Fibroblast of lung (primary cell): Measurements from ENCODE around the gene PPP1R16B. TPM values are rescaled to one million over a fixed set of nuclear protein-coding genes. Genes with fewer than 3 reads are reported as not detected.
A peak's percentile ranks its signal among the peaks of the same experiment; 100 is the strongest.

Experiments
- DNase-seq, 2 donors: peaks; one replicate each; pipeline versions ENCODE4 v3.0.0 to v3.0.0-alpha.2; 2010; ENCODE audit warnings: low read depth in 2 of 2
- H2AFZ ChIP-seq: 2 replicates; pipeline ENCODE4 v1.5.1; 2012; ENCODE audit warnings: low read length, control low read depth, inconsistent platforms
- H3K27ac ChIP-seq: 2 replicates; pipeline ENCODE4 v1.5.1; 2011; ENCODE audit warnings: low read length, control low read depth; ENCODE audit not compliant: insufficient read depth
- H3K27me3 ChIP-seq: 2 replicates; pipeline ENCODE4 v1.5.1; 2011; ENCODE audit warnings: mild to moderate bottlenecking, low read length; ENCODE audit not compliant: control insufficient read depth, insufficient read depth
- H3K36me3 ChIP-seq: 2 replicates; pipeline ENCODE4 v1.5.1; 2011; ENCODE audit warnings: low read length; ENCODE audit not compliant: control insufficient read depth, insufficient read depth
- H3K4me1 ChIP-seq: 2 replicates; pipeline ENCODE4 v1.5.1; 2011; ENCODE audit warnings: low read length; ENCODE audit not compliant: control insufficient read depth, insufficient read depth; ENCODE audit errors: extremely low read depth
- H3K4me2 ChIP-seq: 2 replicates; pipeline ENCODE4 v1.5.1; 2011; ENCODE audit warnings: low read length, control low read depth; ENCODE audit not compliant: insufficient read depth; ENCODE audit errors: extremely low read depth
- H3K4me3 ChIP-seq, 4 experiments: fragments of 200-600 bp in 1 of 4; sonication (generic) in 1 of 4; replicated peaks in 1 of 4; 2 replicates each; pipeline ENCODE4 v1.5.1; 2011 to 2016; ENCODE audit warnings: low read length in 4 of 4, low read depth in 3 of 4, mild to moderate bottlenecking in 3 of 4, control low read depth in 2 of 4, inconsistent platforms in 1 of 4, mixed read lengths in 1 of 4; ENCODE audit not compliant: insufficient read depth in 1 of 4; ENCODE audit errors: control extremely low read depth in 1 of 4
- H3K79me2 ChIP-seq: 2 replicates; pipeline ENCODE4 v1.5.1; 2012; ENCODE audit warnings: mild to moderate bottlenecking, low read length, inconsistent platforms; ENCODE audit not compliant: control insufficient read depth, insufficient read depth
- H3K9ac ChIP-seq: 2 replicates; pipeline ENCODE4 v1.5.1; 2011; ENCODE audit warnings: mild to moderate bottlenecking, low read length, control low read depth; ENCODE audit not compliant: insufficient read depth
- H3K9me3 ChIP-seq: 2 replicates; pipeline ENCODE4 v1.5.1; 2012; ENCODE audit warnings: low read depth, low read length; ENCODE audit not compliant: control insufficient read depth, insufficient read depth
- H4K20me1 ChIP-seq: 2 replicates; pipeline ENCODE4 v1.5.1; 2011; ENCODE audit warnings: low read length; ENCODE audit not compliant: control insufficient read depth, insufficient read depth; ENCODE audit errors: extremely low read depth
- EZH2 ChIP-seq: IDR thresholded peaks from 2 replicates; pipeline ENCODE4 v1.5.1; 2012; ENCODE audit warnings: low read length, control low read depth, mild to moderate bottlenecking; ENCODE audit errors: missing control alignments
- polyA plus RNA-seq, 2 donors: library from polyadenylated mRNA; depleted of rRNA in 1 of 2; stranded (reverse) in 1 of 2; unstranded in 1 of 2; fragments of >200 nt; gene quantifications; 2 replicates each; pipeline ENCODE4 v1.2.1, GENCODE V29; 2011 to 2012; ENCODE audit warnings: missing spikeins in 1 of 2
- total RNA-seq: library from RNA; depleted of rRNA; stranded (reverse); fragments of >200 nt; gene quantifications from 2 replicates; pipeline ENCODE4 v1.2.1, GENCODE V29; 2014
- TF ChIP-seq, protein P1 (sequence below), 2 donors: IDR thresholded peaks in 1 of 2; conservative IDR thresholded peaks in 1 of 2; 1 replicate in 1 of 2; 2 replicates in 1 of 2; pipeline ENCODE4 v1.5.1; 2011 to 2012; ENCODE audit warnings: low read length in 2 of 2, control low read depth in 1 of 2, inconsistent platforms in 1 of 2, low read depth in 1 of 2, mild to moderate bottlenecking in 1 of 2

PPP1R16B gene
- total and polyA plus RNA-seq, 2 donors (not counting 1 experiment from before 2014, with no cell fraction given), result under 0.01 TPM; not detected in 1

DNA sequence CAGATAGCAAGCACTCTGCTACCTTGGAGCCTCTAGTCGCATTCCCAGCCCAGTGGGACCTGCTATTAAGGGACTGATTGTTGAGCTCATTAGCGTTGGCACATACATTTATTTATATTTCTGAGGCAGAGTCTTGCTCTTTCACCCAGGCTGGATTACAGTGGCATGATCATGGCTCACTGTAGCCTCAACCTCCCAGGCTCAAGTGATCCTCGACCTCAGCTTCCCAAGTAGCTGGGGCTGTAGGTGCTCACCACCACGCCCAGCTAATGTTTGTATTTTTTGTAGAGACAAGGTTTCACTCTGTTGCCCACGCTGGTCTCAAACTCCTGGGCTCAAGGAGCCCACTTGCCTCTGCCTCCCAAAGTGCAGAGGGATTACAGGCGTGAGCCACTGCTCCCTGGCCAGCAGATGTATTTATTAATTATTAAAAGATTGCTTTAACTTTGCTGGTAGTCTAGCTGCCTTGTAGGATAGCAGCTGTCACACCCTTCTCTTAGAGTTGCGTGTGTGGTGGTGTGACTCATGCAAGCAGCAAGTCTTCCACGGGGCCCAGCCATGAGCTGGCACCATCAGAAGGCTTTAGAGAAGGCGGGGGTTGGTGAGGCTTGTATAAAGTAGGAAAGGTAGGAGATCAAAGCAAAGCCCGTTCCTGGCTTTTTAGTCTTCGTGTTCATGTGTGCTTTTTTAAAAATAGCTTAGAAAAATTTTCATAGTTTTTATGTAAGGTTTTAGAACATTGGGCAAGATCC, 40.8 kb upstream of the PPP1R16B start:
- Histone ChIP-seq H3K79me2 (no peaks in the 10 kb centered on the region), H3K4me3 (no peak overlapping the region), H3K27ac (no peak overlapping the region), H3K9me3 (no peaks in the 10 kb centered on the region), H3K27me3 (no peaks in the 10 kb centered on the region), H3K4me2 (peak overlapping the region; percentile 20), H3K9ac (no peak overlapping the region), H4K20me1 (no peaks in the 10 kb centered on the region), H3K36me3 (peaks cover 4% of the 10 kb centered on the region), H3K4me1 (no peaks in the 10 kb centered on the region), H2AFZ (no peak overlapping the region)
- peak; percentile 87 to 89 for DNase-seq
- TF ChIP-seq, protein P1, sequence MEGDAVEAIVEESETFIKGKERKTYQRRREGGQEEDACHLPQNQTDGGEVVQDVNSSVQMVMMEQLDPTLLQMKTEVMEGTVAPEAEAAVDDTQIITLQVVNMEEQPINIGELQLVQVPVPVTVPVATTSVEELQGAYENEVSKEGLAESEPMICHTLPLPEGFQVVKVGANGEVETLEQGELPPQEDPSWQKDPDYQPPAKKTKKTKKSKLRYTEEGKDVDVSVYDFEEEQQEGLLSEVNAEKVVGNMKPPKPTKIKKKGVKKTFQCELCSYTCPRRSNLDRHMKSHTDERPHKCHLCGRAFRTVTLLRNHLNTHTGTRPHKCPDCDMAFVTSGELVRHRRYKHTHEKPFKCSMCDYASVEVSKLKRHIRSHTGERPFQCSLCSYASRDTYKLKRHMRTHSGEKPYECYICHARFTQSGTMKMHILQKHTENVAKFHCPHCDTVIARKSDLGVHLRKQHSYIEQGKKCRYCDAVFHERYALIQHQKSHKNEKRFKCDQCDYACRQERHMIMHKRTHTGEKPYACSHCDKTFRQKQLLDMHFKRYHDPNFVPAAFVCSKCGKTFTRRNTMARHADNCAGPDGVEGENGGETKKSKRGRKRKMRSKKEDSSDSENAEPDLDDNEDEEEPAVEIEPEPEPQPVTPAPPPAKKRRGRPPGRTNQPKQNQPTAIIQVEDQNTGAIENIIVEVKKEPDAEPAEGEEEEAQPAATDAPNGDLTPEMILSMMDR (conservative IDR thresholded peaks at IDR 0.05 in 1 of 2, IDR thresholded peaks at IDR 0.05 in 1 of 2; ENCODE audit: low read depth in 1 of 2, low read length in 2 of 2), result no peak
- TF ChIP-seq EZH2, result no peak

DNA sequence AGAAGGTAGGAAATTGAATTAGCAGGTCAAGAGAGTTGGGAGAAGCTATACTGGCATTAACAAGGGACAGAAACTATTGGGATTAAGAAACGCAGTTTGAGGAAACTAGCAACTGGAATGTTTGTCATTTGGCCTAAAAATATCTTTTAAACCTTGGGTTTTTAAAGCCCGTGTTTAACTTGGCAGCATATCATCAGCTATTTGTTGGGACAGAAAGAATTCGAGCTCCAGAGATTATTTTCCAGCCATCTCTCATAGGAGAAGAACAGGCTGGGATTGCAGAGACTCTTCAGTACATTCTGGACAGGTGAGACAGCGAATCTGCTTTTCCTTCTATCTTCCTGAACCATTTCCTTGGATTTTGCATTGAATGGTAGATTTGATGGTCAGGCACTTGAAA, 39.4 kb upstream of the PPP1R16B start:
- no peak overlapping the region for H3K9ac ChIP-seq
- H3K4me1 ChIP-seq, result no peaks in the 10 kb centered on the region
- no peak overlapping the region for H3K4me3 ChIP-seq
- H3K27me3 ChIP-seq, result no peaks in the 10 kb centered on the region
- no peaks in the 10 kb centered on the region for H3K79me2 ChIP-seq
- no peak overlapping the region for H3K4me2 ChIP-seq
- peak in 1 of 2 donors; percentile 28 for DNase-seq
- H3K36me3 ChIP-seq, result peaks cover 4% of the 10 kb centered on the region
- no peak overlapping the region for H3K27ac ChIP-seq
- H2AFZ ChIP-seq, result no peak overlapping the region
- no peaks in the 10 kb centered on the region for H4K20me1 ChIP-seq
- no peaks in the 10 kb centered on the region for H3K9me3 ChIP-seq
- TF ChIP-seq, protein P1 (conservative IDR thresholded peaks at IDR 0.05 in 1 of 2, IDR thresholded peaks at IDR 0.05 in 1 of 2; ENCODE audit: low read depth in 1 of 2, low read length in 2 of 2), result no peak
- no peak for TF ChIP-seq EZH2

DNA sequence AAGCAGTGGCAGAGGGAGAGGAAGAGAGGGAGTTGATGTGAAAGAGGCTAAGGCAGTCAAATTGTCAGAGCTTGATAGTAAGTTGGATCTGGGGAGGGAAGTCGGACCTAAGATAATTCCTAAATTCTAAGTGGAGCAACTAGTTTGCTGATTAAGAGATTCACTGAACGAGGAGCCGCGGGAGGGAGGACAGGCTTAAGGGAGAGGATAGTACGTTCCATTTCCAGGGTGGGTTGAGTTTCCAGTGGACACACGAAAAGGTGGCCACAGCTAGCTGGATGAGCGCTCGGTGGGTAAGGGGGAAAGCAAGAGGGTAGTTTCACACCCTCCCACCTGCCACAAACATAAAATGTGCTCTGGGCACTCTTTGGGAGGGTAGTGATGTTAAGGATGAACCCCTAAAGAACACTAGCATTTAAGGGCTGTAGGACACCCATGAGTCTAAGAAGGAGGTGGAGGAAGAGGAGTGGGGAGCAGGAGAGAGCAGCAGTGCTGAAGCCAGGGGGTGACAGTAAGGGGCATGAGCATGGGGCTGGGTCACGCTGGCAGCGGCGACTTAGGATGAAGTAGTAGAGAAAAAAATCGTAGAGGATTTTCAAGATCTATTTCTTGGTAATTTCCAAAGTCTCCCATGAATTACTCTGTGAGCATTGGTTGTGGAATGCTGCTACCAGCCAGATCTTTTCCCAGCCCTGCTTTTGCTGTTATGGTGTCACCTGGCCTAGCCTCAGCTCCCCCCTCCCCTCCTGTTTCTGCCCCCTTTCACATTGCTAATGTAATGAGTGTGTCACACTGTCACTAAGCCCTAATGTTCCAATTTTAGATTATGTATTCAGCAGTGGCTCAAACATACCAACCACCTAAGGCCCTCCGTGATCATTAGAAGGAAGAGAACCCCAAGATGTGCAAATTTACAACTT, 35.9 kb upstream of the PPP1R16B start:
- no peak overlapping the region for H2AFZ ChIP-seq
- H3K9me3 ChIP-seq, result no peaks in the 10 kb centered on the region

More for the DNA sequence above, 35.9 kb upstream of the PPP1R16B start:
- no peak for DNase-seq
- Histone ChIP-seq H3K79me2 (no peaks in the 10 kb centered on the region), H3K27me3 (no peaks in the 10 kb centered on the region), H4K20me1 (no peaks in the 10 kb centered on the region), H3K4me3 (no peak overlapping the region), H3K9ac (no peak overlapping the region), H3K27ac (no peak overlapping the region), H3K36me3 (peaks cover 4% of the 10 kb centered on the region), H3K4me1 (no peaks in the 10 kb centered on the region), H3K4me2 (no peak overlapping the region)
- TF ChIP-seq, protein P1 (conservative IDR thresholded peaks at IDR 0.05 in 1 of 2, IDR thresholded peaks at IDR 0.05 in 1 of 2; ENCODE audit: low read depth in 1 of 2, low read length in 2 of 2), result no peak
- no peak for TF ChIP-seq EZH2
